PC-9 (cell line): ENCODE data around the gene TRAPPC12. TPM values are rescaled to one million over a fixed set of nuclear protein-coding genes. Genes with fewer than 3 reads are reported as not detected.

Experiments
- BruUV-seq: library from RNA; stranded (reverse); fragments of 400-500 nt; replicated peaks from 2 replicates; lab custom pipeline; 2021; lab: Mats Ljungman, UMichigan
- CTCF ChIA-PET: fragments of 300-600 bp; sonication (Branson Sonifier 250); formaldehyde crosslinking; loops from one replicate; lab custom pipeline; 2022; ENCODE audit warnings: antibody characterized with exemption; lab: Charles Lee
- POLR2A ChIA-PET: fragments of 300-600 bp; sonication (Branson Sonifier 250); formaldehyde crosslinking; loops from one replicate; lab custom pipeline; 2022; ENCODE audit warnings: antibody characterized with exemption; ENCODE audit not compliant: unreplicated experiment; lab: Charles Lee
- DNase-seq, 2 experiments: peaks; one replicate each; pipeline versions ENCODE4 v3.0.0 to v3.0.0-alpha.2; 2015 to 2022; ENCODE audit warnings: mixed read lengths in 1 of 2
- H2AFZ ChIP-seq: fragments of 200-600 bp; sonication (generic); 2 replicates; pipeline ENCODE4 v1.8.1; 2017; ENCODE audit warnings: antibody characterized with exemption
- H3F3A ChIP-seq: fragments of 200-600 bp; sonication (generic); 2 replicates; pipeline ENCODE4 v1.8.1; 2017; ENCODE audit warnings: antibody characterized with exemption, mild to moderate bottlenecking, low read depth; ENCODE audit not compliant: insufficient read depth
- H3K27ac ChIP-seq: fragments of 200-600 bp; sonication (generic); 2 replicates; pipeline ENCODE4 v1.6.1; 2016; ENCODE audit warnings: mixed run types
- H3K27me3 ChIP-seq: fragments of 200-600 bp; sonication (generic); 2 replicates; pipeline ENCODE4 v1.6.1; 2016; ENCODE audit warnings: low read depth, mixed run types; ENCODE audit not compliant: insufficient read depth
- H3K36me3 ChIP-seq: fragments of 200-600 bp; sonication (generic); 2 replicates; pipeline ENCODE4 v1.6.1; 2016; ENCODE audit warnings: low read depth, mixed run types
- H3K4me1 ChIP-seq: fragments of 200-600 bp; sonication (generic); replicated peaks from 2 replicates; pipeline ENCODE4 v1.6.1; 2016; ENCODE audit warnings: mixed run types; ENCODE audit not compliant: insufficient read depth
- H3K4me2 ChIP-seq: fragments of 200-600 bp; sonication (generic); 2 replicates; pipeline ENCODE4 v1.6.1; 2017; ENCODE audit warnings: mixed run types
- H3K4me3 ChIP-seq: fragments of 200-600 bp; sonication (generic); 2 replicates; pipeline ENCODE4 v1.6.1; 2016; ENCODE audit warnings: mixed run types
- H3K79me2 ChIP-seq: fragments of 200-600 bp; sonication (generic); 2 replicates; pipeline ENCODE4 v1.6.1; 2017; ENCODE audit warnings: low read depth, mixed run types
- H3K9me2 ChIP-seq: fragments of 200-600 bp; sonication (generic); 2 replicates; pipeline ENCODE4 v1.8.1; 2017; ENCODE audit warnings: mild to moderate bottlenecking; ENCODE audit not compliant: insufficient read depth
- H3K9me3 ChIP-seq: fragments of 200-600 bp; sonication (generic); 2 replicates; pipeline ENCODE4 v1.8.1; 2016; ENCODE audit warnings: low read depth; ENCODE audit not compliant: insufficient read depth
- H4K20me1 ChIP-seq: fragments of 200-600 bp; sonication (generic); 2 replicates; pipeline ENCODE4 v1.8.1; 2017; ENCODE audit not compliant: insufficient read depth
- CTCF ChIP-seq: fragments of 200-600 bp; sonication (generic); conservative IDR thresholded peaks from 2 replicates; pipeline ENCODE4 v1.6.1; 2017; ENCODE audit warnings: mixed run types, antibody characterized with exemption, mild to moderate bottlenecking, moderate library complexity
- EZH2 ChIP-seq: fragments of 200-600 bp; sonication (generic); IDR thresholded peaks from 2 replicates; pipeline ENCODE4 v1.8.0; 2017; ENCODE audit warnings: antibody characterized with exemption, low read depth
- intact Hi-C: fragments of 100-400 bp; cut with micrococcal nuclease; formaldehyde crosslinking; loops from one replicate; pipeline ENCODE4 v1.10.0; 2022; ENCODE audit not compliant: unreplicated experiment
- total RNA-seq: library from RNA; stranded (reverse); gene quantifications from 2 replicates; pipeline ENCODE4 v1.2.3, GENCODE V29; 2021

TRAPPC12 gene
- total RNA-seq, 1 experiment from 2014 or later: 69.3 TPM

- no peaks in the 10 kb centered on the region for H3K9me3 ChIP-seq
- TF ChIP-seq CTCF: no peak
- no peak for TF ChIP-seq EZH2
- no TSS peak for BruUV-seq
- no peaks in the 10 kb centered on the region for H3K27me3 ChIP-seq
- H3K4me1 ChIP-seq: no peaks in the 10 kb centered on the region
- intact Hi-C loops: no loop called here
- no peaks in the 10 kb centered on the region; the same call in none of the 2 replicates for H4K20me1 ChIP-seq
- no peaks in the 10 kb centered on the region for H3F3A ChIP-seq
- POLR2A ChIA-PET: no interaction called here
- H3K36me3 ChIP-seq: no peaks in the 10 kb centered on the region
- no peak overlapping the region for H3K4me2 ChIP-seq
- DNase-seq: no peak
- H2AFZ ChIP-seq: no peak overlapping the region
- no peaks in the 10 kb centered on the region for H3K79me2 ChIP-seq
- no peaks in the 10 kb centered on the region for H3K9me2 ChIP-seq
- no peak overlapping the region for H3K27ac ChIP-seq
- CTCF ChIA-PET: no interaction called here
- H3K4me3 ChIP-seq: no peak overlapping the region
Measured at GRCh38 chr2:3340144-3340543, 39.4 kb upstream of the TRAPPC12 start.

GRCh38 chr2:3341336-3341735 is 38.2 kb upstream of the TRAPPC12 start:
- no peaks in the 10 kb centered on the region for H3K79me2 ChIP-seq
- ChIA-PET CTCF (no interaction called here), POLR2A (no interaction called here)
- H3K9me3 ChIP-seq: no peaks in the 10 kb centered on the region
- DNase-seq: no peak
- H2AFZ ChIP-seq: no peak overlapping the region
- H4K20me1 ChIP-seq: no peaks in the 10 kb centered on the region; the same call in 1 of the 2 replicates
- H3K9me2 ChIP-seq: no peaks in the 10 kb centered on the region
- H3K36me3 ChIP-seq: no peaks in the 10 kb centered on the region
- H3K4me1 ChIP-seq: no peaks in the 10 kb centered on the region
- no peak overlapping the region for H3K4me3 ChIP-seq
- H3F3A ChIP-seq: no peaks in the 10 kb centered on the region
- H3K27me3 ChIP-seq: no peaks in the 10 kb centered on the region
- BruUV-seq: no TSS peak
- intact Hi-C loops: no loop called here
- H3K4me2 ChIP-seq: no peak overlapping the region
- H3K27ac ChIP-seq: no peak overlapping the region
- TF ChIP-seq EZH2: no peak
- no peak for TF ChIP-seq CTCF

GRCh38 chr2:3342324-3342723 is 37.2 kb upstream of the TRAPPC12 start:
- no TSS peak for BruUV-seq
- DNase-seq: no peak
- H3K79me2 ChIP-seq: no peaks in the 10 kb centered on the region
- no peak overlapping the region for H2AFZ ChIP-seq
- no peaks in the 10 kb centered on the region for H3F3A ChIP-seq
- no peak overlapping the region for H3K4me2 ChIP-seq
- TF ChIP-seq CTCF (no peak), EZH2 (no peak)
- no peaks in the 10 kb centered on the region for H3K9me2 ChIP-seq
- ChIA-PET CTCF (no interaction called here), POLR2A (no interaction called here)
- H3K9me3 ChIP-seq: no peaks in the 10 kb centered on the region
- H4K20me1 ChIP-seq: no peaks in the 10 kb centered on the region; the same call in 1 of the 2 replicates
- intact Hi-C loops: no loop called here
- H3K27me3 ChIP-seq: no peaks in the 10 kb centered on the region
- no peak overlapping the region for H3K27ac ChIP-seq
- no peak overlapping the region for H3K4me3 ChIP-seq
- H3K4me1 ChIP-seq: no peaks in the 10 kb centered on the region
- no peaks in the 10 kb centered on the region for H3K36me3 ChIP-seq
